Measurements from ENCODE around the gene TMC1. TPM values are rescaled to one million over a fixed set of nuclear protein-coding genes. Genes with fewer than 3 reads are reported as not detected.

Gene TMC1
- polyA plus RNA-seq, 2 of the 4 experiments (the other 2 are of a cell fraction): 0.12 to 0.17 TPM

DNA sequence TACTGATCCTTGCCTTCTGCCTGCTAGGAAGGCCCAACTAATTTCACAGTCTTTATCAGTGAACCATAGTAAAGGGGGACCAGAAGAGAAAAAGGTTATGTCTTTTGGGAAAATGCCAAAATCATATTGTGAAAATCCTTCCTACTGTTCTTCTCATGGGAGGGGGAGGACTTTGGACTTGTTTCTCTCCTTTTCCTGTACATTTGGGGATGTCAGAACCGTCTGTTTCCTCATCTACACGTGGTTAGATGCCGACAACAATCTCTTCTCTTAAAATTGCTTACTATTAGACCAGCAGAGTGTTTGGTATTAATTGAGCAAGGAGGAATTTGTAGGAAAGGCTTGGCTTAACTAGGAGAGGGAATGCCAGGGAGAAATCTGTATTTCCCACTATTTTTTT lies 77.2 kb downstream of the TMC1 start (continued):
- TF ChIP-seq JUN (IDR thresholded peaks at IDR 0.05): no peak
- TF ChIP-seq EHMT2 (IDR thresholded peaks at IDR 0.05; ENCODE audit: low read depth): no peak
- no peak for TF ChIP-seq POLR2AphosphoS2 (conservative IDR thresholded peaks at IDR 0.05; ENCODE audit: low read length)
- TF ChIP-seq ESRRA (IDR thresholded peaks at IDR 0.05; ENCODE audit: borderline replicate concordance, low read length): no peak
- no peak for TF ChIP-seq ZNF302 (CRISPR knock-in tag; IDR thresholded peaks at IDR 0.05)
- no peak for TF ChIP-seq ZC3H11A (IDR thresholded peaks at IDR 0.05)
- TF ChIP-seq, protein P1, sequence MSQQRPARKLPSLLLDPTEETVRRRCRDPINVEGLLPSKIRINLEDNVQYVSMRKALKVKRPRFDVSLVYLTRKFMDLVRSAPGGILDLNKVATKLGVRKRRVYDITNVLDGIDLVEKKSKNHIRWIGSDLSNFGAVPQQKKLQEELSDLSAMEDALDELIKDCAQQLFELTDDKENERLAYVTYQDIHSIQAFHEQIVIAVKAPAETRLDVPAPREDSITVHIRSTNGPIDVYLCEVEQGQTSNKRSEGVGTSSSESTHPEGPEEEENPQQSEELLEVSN (IDR thresholded peaks at IDR 0.05; ENCODE audit: borderline replicate concordance, low read depth): no peak
- TF ChIP-seq NR3C1 (IDR thresholded peaks at IDR 0.05): no peak

DNA sequence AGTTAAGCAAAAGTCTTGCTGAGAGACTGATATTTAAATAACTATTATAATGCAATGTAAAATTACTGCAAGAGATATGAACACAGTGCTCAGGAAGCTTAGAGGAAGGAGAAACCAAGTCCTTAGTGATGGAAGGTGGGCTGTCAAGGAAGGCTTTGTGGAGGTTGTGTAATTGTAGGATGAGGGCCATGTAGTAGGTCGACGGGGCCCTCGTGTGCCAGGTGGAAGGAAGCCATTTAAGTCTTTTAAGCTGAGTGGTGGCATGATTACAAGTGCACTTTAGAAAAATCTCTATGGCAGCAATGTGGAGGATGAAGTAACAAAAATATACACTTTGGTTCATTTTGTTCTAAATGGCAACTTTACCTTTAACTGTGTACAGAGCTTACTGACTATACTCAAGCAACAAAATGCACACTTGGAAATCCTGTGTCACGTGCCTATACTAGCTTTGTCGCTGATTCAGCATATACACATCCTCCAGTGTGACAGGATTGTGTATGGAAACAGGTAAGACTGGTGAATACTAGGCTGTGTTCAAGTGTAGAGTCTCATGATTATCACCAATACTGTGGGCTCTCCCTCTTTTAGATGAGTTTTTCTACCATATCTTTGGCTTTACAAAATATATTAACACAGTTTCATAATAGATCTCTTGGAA lies 78.6 kb downstream of the TMC1 start:
- POLR2A ChIA-PET: interaction anchor here (1.5 kb wide), 1 partner anchor 235 kb away, joined by 9 read pairs; the partner anchor contains the start of gene ZFAND5
- CTCF ChIA-PET: interaction anchor here (0.7 to 1.7 kb wide), 8 partner anchors 8 to 319 kb away, joined by 3 to 6 read pairs (median 4); no protein-coding TSS in a partner anchor
- H3K4me2 ChIP-seq: no peak overlapping the region
- peaks cover 12% of the 10 kb centered on the region; the same call in 1 of the 3 replicates for H3K4me1 ChIP-seq
- no peak overlapping the region for H3K4me3 ChIP-seq
- WGBS (ENCODE audit: missing lambda C conversion rate): 46% methylated on average over 5 of the region's 5 CpGs
- TF ChIP-seq SMC3 (IDR thresholded peaks at IDR 0.05): peak; percentile 29; the same call in 1 of the 3 replicates
- TF ChIP-seq, protein P2, sequence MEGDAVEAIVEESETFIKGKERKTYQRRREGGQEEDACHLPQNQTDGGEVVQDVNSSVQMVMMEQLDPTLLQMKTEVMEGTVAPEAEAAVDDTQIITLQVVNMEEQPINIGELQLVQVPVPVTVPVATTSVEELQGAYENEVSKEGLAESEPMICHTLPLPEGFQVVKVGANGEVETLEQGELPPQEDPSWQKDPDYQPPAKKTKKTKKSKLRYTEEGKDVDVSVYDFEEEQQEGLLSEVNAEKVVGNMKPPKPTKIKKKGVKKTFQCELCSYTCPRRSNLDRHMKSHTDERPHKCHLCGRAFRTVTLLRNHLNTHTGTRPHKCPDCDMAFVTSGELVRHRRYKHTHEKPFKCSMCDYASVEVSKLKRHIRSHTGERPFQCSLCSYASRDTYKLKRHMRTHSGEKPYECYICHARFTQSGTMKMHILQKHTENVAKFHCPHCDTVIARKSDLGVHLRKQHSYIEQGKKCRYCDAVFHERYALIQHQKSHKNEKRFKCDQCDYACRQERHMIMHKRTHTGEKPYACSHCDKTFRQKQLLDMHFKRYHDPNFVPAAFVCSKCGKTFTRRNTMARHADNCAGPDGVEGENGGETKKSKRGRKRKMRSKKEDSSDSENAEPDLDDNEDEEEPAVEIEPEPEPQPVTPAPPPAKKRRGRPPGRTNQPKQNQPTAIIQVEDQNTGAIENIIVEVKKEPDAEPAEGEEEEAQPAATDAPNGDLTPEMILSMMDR (IDR thresholded peaks at IDR 0.05): peak; percentile 19; the same call in 1 of the 3 replicates
- TF ChIP-seq, protein P3, sequence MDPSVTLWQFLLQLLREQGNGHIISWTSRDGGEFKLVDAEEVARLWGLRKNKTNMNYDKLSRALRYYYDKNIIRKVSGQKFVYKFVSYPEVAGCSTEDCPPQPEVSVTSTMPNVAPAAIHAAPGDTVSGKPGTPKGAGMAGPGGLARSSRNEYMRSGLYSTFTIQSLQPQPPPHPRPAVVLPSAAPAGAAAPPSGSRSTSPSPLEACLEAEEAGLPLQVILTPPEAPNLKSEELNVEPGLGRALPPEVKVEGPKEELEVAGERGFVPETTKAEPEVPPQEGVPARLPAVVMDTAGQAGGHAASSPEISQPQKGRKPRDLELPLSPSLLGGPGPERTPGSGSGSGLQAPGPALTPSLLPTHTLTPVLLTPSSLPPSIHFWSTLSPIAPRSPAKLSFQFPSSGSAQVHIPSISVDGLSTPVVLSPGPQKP (IDR thresholded peaks at IDR 0.05; ENCODE audit: low read depth, low read length): no peak
- no peak for TF ChIP-seq TFCP2L1 (CRISPR knock-in tag; IDR thresholded peaks at IDR 0.05)
- peak; percentile 41 to 53; a peak in 3 of 5 replicates for TF ChIP-seq RAD21 (conservative IDR thresholded peaks at IDR 0.05 in 1 of 2, IDR thresholded peaks at IDR 0.05 in 1 of 2)
- 0 out of 4 replicates have a peak, but pooled peaks of 1 of the 2 experiments have one; percentile 31 for TF ChIP-seq CEBPB (IDR thresholded peaks at IDR 0.05)
- peak; percentile 99 for TF ChIP-seq MAFK (IDR thresholded peaks at IDR 0.05; ENCODE audit: partially characterized antibody)
- TF ChIP-seq, protein P4, sequence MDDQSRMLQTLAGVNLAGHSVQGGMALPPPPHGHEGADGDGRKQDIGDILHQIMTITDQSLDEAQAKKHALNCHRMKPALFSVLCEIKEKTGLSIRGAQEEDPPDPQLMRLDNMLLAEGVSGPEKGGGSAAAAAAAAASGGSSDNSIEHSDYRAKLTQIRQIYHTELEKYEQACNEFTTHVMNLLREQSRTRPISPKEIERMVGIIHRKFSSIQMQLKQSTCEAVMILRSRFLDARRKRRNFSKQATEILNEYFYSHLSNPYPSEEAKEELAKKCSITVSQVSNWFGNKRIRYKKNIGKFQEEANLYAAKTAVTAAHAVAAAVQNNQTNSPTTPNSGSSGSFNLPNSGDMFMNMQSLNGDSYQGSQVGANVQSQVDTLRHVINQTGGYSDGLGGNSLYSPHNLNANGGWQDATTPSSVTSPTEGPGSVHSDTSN (IDR thresholded peaks at IDR 0.05): no peak
- TF ChIP-seq, protein P5, sequence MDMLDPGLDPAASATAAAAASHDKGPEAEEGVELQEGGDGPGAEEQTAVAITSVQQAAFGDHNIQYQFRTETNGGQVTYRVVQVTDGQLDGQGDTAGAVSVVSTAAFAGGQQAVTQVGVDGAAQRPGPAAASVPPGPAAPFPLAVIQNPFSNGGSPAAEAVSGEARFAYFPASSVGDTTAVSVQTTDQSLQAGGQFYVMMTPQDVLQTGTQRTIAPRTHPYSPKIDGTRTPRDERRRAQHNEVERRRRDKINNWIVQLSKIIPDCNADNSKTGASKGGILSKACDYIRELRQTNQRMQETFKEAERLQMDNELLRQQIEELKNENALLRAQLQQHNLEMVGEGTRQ (IDR thresholded peaks at IDR 0.05): peak; percentile 19; the same call in 1 of the 2 replicates
- no peak for TF ChIP-seq ZC3H11A (IDR thresholded peaks at IDR 0.05)
- TF ChIP-seq RNF2 (IDR thresholded peaks at IDR 0.05; ENCODE audit: borderline replicate concordance, low read depth): no peak
- no peak for TF ChIP-seq JUN (IDR thresholded peaks at IDR 0.05)
- peak in 1 of 2 experiments; percentile 52; a peak in 3 of 6 replicates for ATAC-seq
- FAIRE-seq: no peak
- H3K27ac ChIP-seq: no peak overlapping the region
- no peaks in the 10 kb centered on the region for H3K9me3 ChIP-seq
- peak in 1 of 2 experiments; percentile 48 for DNase-seq (ENCODE audit: low read depth in 1 of 2, low spot score in 1 of 2)

All from A549 (cell line).